Measurements from ENCODE around the gene SPATA7.

SPATA7 gene

GRCh38 chr14:88482524-88482923 is 97.1 kb downstream of the SPATA7 start:
- DNase-seq (ENCODE audit: low spot score) = no peak

All from hematopoietic multipotent progenitor cell treated with erythropoietin and hydrocortisone succinate and interleukin-3 and kit ligand, for 17 days (in vitro differentiated cells).